ENCODE data around the gene MRM1. TPM values are rescaled to one million over a fixed set of nuclear protein-coding genes. Genes with fewer than 3 reads are reported as not detected.
A peak's percentile ranks its signal among the peaks of the same experiment; 100 is the strongest.

The MRM1 gene
- total RNA-seq, 1 donor, result 2.3 TPM

GRCh38 chr17:36629252-36629847 is 28.0 kb downstream of the MRM1 start:
- no peak overlapping the region for H3K4me3 ChIP-seq (ENCODE audit: low read depth, low read length)
- DNase-seq (ENCODE audit: low read depth), result peak; percentile 67
- peak; percentile 98 for TF ChIP-seq CTCF (IDR thresholded peaks at IDR 0.05; ENCODE audit: insufficient read depth, low read length)

GRCh38 chr17:36629970-36630502 is 28.7 kb downstream of the MRM1 start:
- DNase-seq (ENCODE audit: low read depth), result no peak
- no peak overlapping the region for H3K4me3 ChIP-seq (ENCODE audit: low read depth, low read length)
- TF ChIP-seq CTCF (IDR thresholded peaks at IDR 0.05; ENCODE audit: insufficient read depth, low read length), result no peak

GRCh38 chr17:36631022-36631421 is 29.6 kb downstream of the MRM1 start:
- no peak for DNase-seq (ENCODE audit: low read depth)
- H3K4me3 ChIP-seq (ENCODE audit: low read depth, low read length), result no peak overlapping the region

GRCh38 chr17:36632916-36633771 is 31.8 kb downstream of the MRM1 start:
- no peak overlapping the region for H3K4me3 ChIP-seq (ENCODE audit: low read depth, low read length)

More at GRCh38 chr17:36631022-36631421, 29.6 kb downstream of the MRM1 start:
- TF ChIP-seq CTCF (IDR thresholded peaks at IDR 0.05; ENCODE audit: insufficient read depth, low read length), result no peak

GRCh38 chr17:36640346-36640745 is 39.0 kb downstream of the MRM1 start:
- H3K4me3 ChIP-seq (ENCODE audit: low read depth, low read length), result no peak overlapping the region
- no peak for TF ChIP-seq CTCF (IDR thresholded peaks at IDR 0.05; ENCODE audit: insufficient read depth, low read length)
- no peak for DNase-seq (ENCODE audit: low read depth)

More at GRCh38 chr17:36632916-36633771, 31.8 kb downstream of the MRM1 start:
- no peak for TF ChIP-seq CTCF (IDR thresholded peaks at IDR 0.05; ENCODE audit: insufficient read depth, low read length)
- no peak for DNase-seq (ENCODE audit: low read depth)

GRCh38 chr17:36640836-36641235 is 39.5 kb downstream of the MRM1 start:
- TF ChIP-seq CTCF (IDR thresholded peaks at IDR 0.05; ENCODE audit: insufficient read depth, low read length), result no peak
- no peak overlapping the region for H3K4me3 ChIP-seq (ENCODE audit: low read depth, low read length)
- no peak for DNase-seq (ENCODE audit: low read depth)
